ENCODE results near the gene PTPRM.

DNA sequence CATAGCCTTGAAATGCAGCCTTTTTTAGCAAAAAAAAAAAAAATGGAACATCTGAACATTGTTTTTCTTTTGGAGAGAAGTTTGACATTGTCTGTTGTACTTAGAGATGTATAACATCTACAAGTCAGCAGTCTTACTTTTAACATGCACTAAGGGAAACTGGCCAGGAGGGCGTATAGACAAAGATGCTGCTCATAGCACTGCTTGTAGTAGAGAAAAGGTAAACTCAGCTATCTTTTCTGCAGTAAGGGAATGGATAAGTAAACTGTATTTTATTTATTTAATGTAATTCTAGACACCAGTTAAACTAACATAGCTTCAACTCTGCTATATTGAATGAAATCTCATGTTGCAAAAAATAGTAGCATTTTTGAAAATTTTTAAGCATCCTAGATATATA lies 489.6 kb downstream of the PTPRM start:
- TF ChIP-seq EZH2 (IDR thresholded peaks at IDR 0.05; ENCODE audit: insufficient read depth, poor library complexity, severe bottlenecking) = no peak
- no peak for TF ChIP-seq EZH2phosphoT487 (IDR thresholded peaks at IDR 0.05; ENCODE audit: insufficient read depth, low read depth)
